PC-9 (cell line): Measurements from ENCODE around the gene CMKLR1. TPM values are rescaled to one million over a fixed set of nuclear protein-coding genes. Genes with fewer than 3 reads are reported as not detected.

Source experiments
- BruUV-seq: library from RNA; stranded (reverse); fragments of 400-500 nt; replicated peaks from 2 replicates; lab custom pipeline; 2021; lab: Mats Ljungman, UMichigan
- CTCF ChIA-PET: fragments of 300-600 bp; sonication (Branson Sonifier 250); formaldehyde crosslinking; loops from one replicate; lab custom pipeline; 2022; ENCODE audit warnings: antibody characterized with exemption; lab: Charles Lee
- POLR2A ChIA-PET: fragments of 300-600 bp; sonication (Branson Sonifier 250); formaldehyde crosslinking; loops from one replicate; lab custom pipeline; 2022; ENCODE audit warnings: antibody characterized with exemption; ENCODE audit not compliant: unreplicated experiment; lab: Charles Lee
- DNase-seq, 2 experiments: peaks; one replicate each; pipeline versions ENCODE4 v3.0.0 to v3.0.0-alpha.2; 2015 to 2022; ENCODE audit warnings: mixed read lengths in 1 of 2
- H2AFZ ChIP-seq: fragments of 200-600 bp; sonication (generic); 2 replicates; pipeline ENCODE4 v1.8.1; 2017; ENCODE audit warnings: antibody characterized with exemption
- H3F3A ChIP-seq: fragments of 200-600 bp; sonication (generic); 2 replicates; pipeline ENCODE4 v1.8.1; 2017; ENCODE audit warnings: antibody characterized with exemption, mild to moderate bottlenecking, low read depth; ENCODE audit not compliant: insufficient read depth
- H3K27ac ChIP-seq: fragments of 200-600 bp; sonication (generic); 2 replicates; pipeline ENCODE4 v1.6.1; 2016; ENCODE audit warnings: mixed run types
- H3K27me3 ChIP-seq: fragments of 200-600 bp; sonication (generic); 2 replicates; pipeline ENCODE4 v1.6.1; 2016; ENCODE audit warnings: low read depth, mixed run types; ENCODE audit not compliant: insufficient read depth
- H3K36me3 ChIP-seq: fragments of 200-600 bp; sonication (generic); 2 replicates; pipeline ENCODE4 v1.6.1; 2016; ENCODE audit warnings: low read depth, mixed run types
- H3K4me1 ChIP-seq: fragments of 200-600 bp; sonication (generic); replicated peaks from 2 replicates; pipeline ENCODE4 v1.6.1; 2016; ENCODE audit warnings: mixed run types; ENCODE audit not compliant: insufficient read depth
- H3K4me2 ChIP-seq: fragments of 200-600 bp; sonication (generic); 2 replicates; pipeline ENCODE4 v1.6.1; 2017; ENCODE audit warnings: mixed run types
- H3K4me3 ChIP-seq: fragments of 200-600 bp; sonication (generic); 2 replicates; pipeline ENCODE4 v1.6.1; 2016; ENCODE audit warnings: mixed run types
- H3K79me2 ChIP-seq: fragments of 200-600 bp; sonication (generic); 2 replicates; pipeline ENCODE4 v1.6.1; 2017; ENCODE audit warnings: low read depth, mixed run types
- H3K9me2 ChIP-seq: fragments of 200-600 bp; sonication (generic); 2 replicates; pipeline ENCODE4 v1.8.1; 2017; ENCODE audit warnings: mild to moderate bottlenecking; ENCODE audit not compliant: insufficient read depth
- H3K9me3 ChIP-seq: fragments of 200-600 bp; sonication (generic); 2 replicates; pipeline ENCODE4 v1.8.1; 2016; ENCODE audit warnings: low read depth; ENCODE audit not compliant: insufficient read depth
- H4K20me1 ChIP-seq: fragments of 200-600 bp; sonication (generic); 2 replicates; pipeline ENCODE4 v1.8.1; 2017; ENCODE audit not compliant: insufficient read depth
- EZH2 ChIP-seq: fragments of 200-600 bp; sonication (generic); IDR thresholded peaks from 2 replicates; pipeline ENCODE4 v1.8.0; 2017; ENCODE audit warnings: antibody characterized with exemption, low read depth
- intact Hi-C: fragments of 100-400 bp; cut with micrococcal nuclease; formaldehyde crosslinking; loops from one replicate; pipeline ENCODE4 v1.10.0; 2022; ENCODE audit not compliant: unreplicated experiment
- total RNA-seq: library from RNA; stranded (reverse); gene quantifications from 2 replicates; pipeline ENCODE4 v1.2.3, GENCODE V29; 2021
- TF ChIP-seq, protein P1 (sequence below): fragments of 200-600 bp; sonication (generic); conservative IDR thresholded peaks from 2 replicates; pipeline ENCODE4 v1.6.1; 2017; ENCODE audit warnings: mixed run types, antibody characterized with exemption, mild to moderate bottlenecking, moderate library complexity

The CMKLR1 gene
- total RNA-seq, 1 experiment from 2014 or later = not detected

DNA sequence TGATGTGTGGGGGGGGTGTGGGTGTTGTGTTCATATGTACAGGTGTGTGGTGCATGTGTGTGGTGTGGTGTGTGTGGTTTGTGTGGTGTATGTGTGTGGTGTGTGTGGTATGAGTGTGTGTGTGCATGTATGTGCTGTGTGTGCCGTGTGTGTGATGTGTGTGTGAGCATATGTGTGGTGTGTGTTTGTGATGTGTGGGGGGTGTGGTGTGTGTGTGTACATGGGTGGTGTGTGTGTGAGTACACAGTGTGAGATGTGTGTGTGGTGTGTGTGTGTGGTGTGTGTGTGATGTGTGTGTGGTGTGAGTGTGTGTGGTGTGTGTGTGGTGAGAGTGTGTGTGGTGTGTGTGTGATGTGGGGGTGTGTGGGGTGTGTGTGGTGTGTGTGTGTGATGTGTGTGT lies 24.5 kb upstream of the CMKLR1 start:
- no peak overlapping the region for H2AFZ ChIP-seq
- no peaks in the 10 kb centered on the region for H3F3A ChIP-seq
- no peak overlapping the region for H3K27ac ChIP-seq
- no peaks in the 10 kb centered on the region for H4K20me1 ChIP-seq
- no peaks in the 10 kb centered on the region for H3K79me2 ChIP-seq
- H3K9me2 ChIP-seq = no peaks in the 10 kb centered on the region
- no peak overlapping the region for H3K4me3 ChIP-seq
- CTCF ChIA-PET = no interaction called here
- no peaks in the 10 kb centered on the region for H3K4me1 ChIP-seq
- intact Hi-C loops = no loop called here
- DNase-seq = no peak
- no peaks in the 10 kb centered on the region for H3K9me3 ChIP-seq
- no peak for TF ChIP-seq EZH2
- TF ChIP-seq, protein P1, sequence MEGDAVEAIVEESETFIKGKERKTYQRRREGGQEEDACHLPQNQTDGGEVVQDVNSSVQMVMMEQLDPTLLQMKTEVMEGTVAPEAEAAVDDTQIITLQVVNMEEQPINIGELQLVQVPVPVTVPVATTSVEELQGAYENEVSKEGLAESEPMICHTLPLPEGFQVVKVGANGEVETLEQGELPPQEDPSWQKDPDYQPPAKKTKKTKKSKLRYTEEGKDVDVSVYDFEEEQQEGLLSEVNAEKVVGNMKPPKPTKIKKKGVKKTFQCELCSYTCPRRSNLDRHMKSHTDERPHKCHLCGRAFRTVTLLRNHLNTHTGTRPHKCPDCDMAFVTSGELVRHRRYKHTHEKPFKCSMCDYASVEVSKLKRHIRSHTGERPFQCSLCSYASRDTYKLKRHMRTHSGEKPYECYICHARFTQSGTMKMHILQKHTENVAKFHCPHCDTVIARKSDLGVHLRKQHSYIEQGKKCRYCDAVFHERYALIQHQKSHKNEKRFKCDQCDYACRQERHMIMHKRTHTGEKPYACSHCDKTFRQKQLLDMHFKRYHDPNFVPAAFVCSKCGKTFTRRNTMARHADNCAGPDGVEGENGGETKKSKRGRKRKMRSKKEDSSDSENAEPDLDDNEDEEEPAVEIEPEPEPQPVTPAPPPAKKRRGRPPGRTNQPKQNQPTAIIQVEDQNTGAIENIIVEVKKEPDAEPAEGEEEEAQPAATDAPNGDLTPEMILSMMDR = no peak
- no peak overlapping the region for H3K4me2 ChIP-seq
- H3K36me3 ChIP-seq = no peaks in the 10 kb centered on the region
- peaks cover 31% of the 10 kb centered on the region; the same call in 1 of the 2 replicates for H3K27me3 ChIP-seq
- POLR2A ChIA-PET = no interaction called here
- BruUV-seq = no TSS peak

DNA sequence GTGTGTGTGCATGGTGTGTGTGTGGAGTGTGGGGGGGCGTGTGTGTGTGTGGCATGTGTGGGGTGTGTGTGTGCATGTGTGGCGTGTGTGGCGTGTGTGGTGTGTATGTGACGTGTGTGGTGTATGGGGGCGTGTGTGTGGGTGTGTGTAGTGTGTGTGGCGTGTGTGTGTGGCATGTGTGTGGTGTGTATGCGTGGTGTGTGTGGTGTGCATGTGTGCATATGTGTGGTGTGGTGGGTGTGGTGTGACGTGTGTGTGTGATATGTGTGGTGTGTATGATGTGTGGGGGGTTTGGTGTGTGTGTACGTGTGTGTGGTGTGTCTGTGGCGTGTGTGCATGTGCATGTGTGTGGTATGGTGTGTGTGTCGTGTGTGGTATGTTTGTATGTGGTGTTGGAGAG lies 24.1 kb upstream of the CMKLR1 start:
- CTCF ChIA-PET = no interaction called here
- TF ChIP-seq, protein P1 = no peak
- TF ChIP-seq EZH2 = no peak
- H3K36me3 ChIP-seq = no peaks in the 10 kb centered on the region
- DNase-seq = no peak
- no TSS peak for BruUV-seq
- no peak overlapping the region for H3K27ac ChIP-seq
- H3K9me3 ChIP-seq = no peaks in the 10 kb centered on the region
- POLR2A ChIA-PET = no interaction called here
- H3K4me1 ChIP-seq = no peaks in the 10 kb centered on the region
- no peaks in the 10 kb centered on the region for H4K20me1 ChIP-seq
- H3K27me3 ChIP-seq = peaks cover 29% of the 10 kb centered on the region; the same call in 1 of the 2 replicates
- H3K4me2 ChIP-seq = no peak overlapping the region
- H2AFZ ChIP-seq = no peak overlapping the region
- no peaks in the 10 kb centered on the region for H3K9me2 ChIP-seq
- H3K79me2 ChIP-seq = no peaks in the 10 kb centered on the region
- H3K4me3 ChIP-seq = no peak overlapping the region
- H3F3A ChIP-seq = no peaks in the 10 kb centered on the region
- intact Hi-C loops = no loop called here

DNA sequence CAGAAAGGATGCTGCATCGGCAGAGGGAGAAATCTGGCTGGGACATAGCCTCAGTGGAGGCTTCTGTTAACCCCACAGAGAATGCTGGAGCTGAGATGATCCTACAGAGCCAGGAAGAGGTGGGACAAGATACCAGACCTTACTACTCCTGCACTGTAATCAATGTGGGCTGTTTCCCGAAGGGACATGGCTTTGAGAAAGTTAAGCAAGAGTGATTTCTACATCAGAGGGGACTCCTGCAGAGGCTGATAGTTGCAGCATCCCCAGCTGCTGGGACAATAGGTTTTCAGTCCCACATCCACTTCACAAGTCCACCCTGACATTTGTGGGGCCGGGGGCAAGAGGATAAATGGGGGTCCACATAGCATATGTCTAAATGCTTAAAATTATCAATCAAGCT lies 22.5 kb upstream of the CMKLR1 start:
- no TSS peak for BruUV-seq
- H3K79me2 ChIP-seq = no peaks in the 10 kb centered on the region
- H3K9me2 ChIP-seq = no peaks in the 10 kb centered on the region
- H4K20me1 ChIP-seq = no peaks in the 10 kb centered on the region
- no peak overlapping the region for H3K27ac ChIP-seq
- H3K9me3 ChIP-seq = no peaks in the 10 kb centered on the region
- no peaks in the 10 kb centered on the region for H3K36me3 ChIP-seq
- ChIA-PET CTCF (no interaction called here), POLR2A (no interaction called here)
- no peak overlapping the region for H3K4me3 ChIP-seq
- no peak overlapping the region for H3K4me2 ChIP-seq
- H3K4me1 ChIP-seq = no peaks in the 10 kb centered on the region
- no peak overlapping the region for H2AFZ ChIP-seq
- no peak for DNase-seq
- no peaks in the 10 kb centered on the region for H3F3A ChIP-seq
- peaks cover 25% of the 10 kb centered on the region; the same call in 1 of the 2 replicates for H3K27me3 ChIP-seq
- TF ChIP-seq EZH2 = no peak
- TF ChIP-seq, protein P1 = no peak
- intact Hi-C loops = no loop called here
